H1 (cell line): ENCODE results near the gene PGAP3. TPM values are rescaled to one million over a fixed set of nuclear protein-coding genes. Genes with fewer than 3 reads are reported as not detected.

Experiments used
- CTCF ChIA-PET: fragments of 300-600 bp; sonication (Branson Sonifier 250); formaldehyde crosslinking; loops from one replicate; lab custom pipeline; 2021; ENCODE audit not compliant: partially characterized antibody; lab: Charles Lee
- POLR2A ChIA-PET: fragments of 300-600 bp; sonication (Branson Sonifier 250); formaldehyde crosslinking; loops from one replicate; lab custom pipeline; 2021; ENCODE audit warnings: inconsistent platforms; ENCODE audit not compliant: partially characterized antibody; lab: Charles Lee
- DNase-seq, 2 experiments: peaks; one replicate each; pipeline versions ENCODE4 v3.0.0 to v3.0.0-alpha.2; 2010 to 2022; ENCODE audit warnings: low spot score in 2 of 2, low read depth in 1 of 2, mixed read lengths in 1 of 2
- FAIRE-seq: peaks from 2 replicates; lab custom pipeline; 2011; peaks lifted over from hg19 to GRCh38; lab: Jason Lieb, UNC
- H2AFZ ChIP-seq: 2 replicates; pipeline ENCODE4 v1.8.1; 2012; ENCODE audit warnings: low read length, inconsistent platforms
- H2AK5ac ChIP-seq: 2 replicates; pipeline ENCODE4 v1.6.1; 2013; ENCODE audit warnings: low read depth, low read length
- H2BK120ac ChIP-seq: replicated peaks from 2 replicates; pipeline ENCODE3; 2013; ENCODE audit warnings: low read depth, low read length, inconsistent platforms
- H2BK12ac ChIP-seq: 2 replicates; pipeline ENCODE4 v1.6.1; 2013; ENCODE audit warnings: low read depth, low read length
- H2BK15ac ChIP-seq: 2 replicates; pipeline ENCODE4 v1.6.1; 2013; ENCODE audit warnings: low read length
- H2BK20ac ChIP-seq: 2 replicates; pipeline ENCODE4 v1.6.1; 2013; ENCODE audit warnings: low read length
- H2BK5ac ChIP-seq: 2 replicates; pipeline ENCODE4 v1.6.1; 2013; ENCODE audit warnings: low read depth, low read length
- H3K14ac ChIP-seq: 2 replicates; pipeline ENCODE4 v1.6.1; 2013; ENCODE audit warnings: inconsistent platforms; ENCODE audit not compliant: insufficient read length
- H3K18ac ChIP-seq: 2 replicates; pipeline ENCODE4 v1.6.1; 2013; ENCODE audit warnings: low read length; ENCODE audit errors: extremely low read depth
- H3K23ac ChIP-seq: 2 replicates; pipeline ENCODE4 v1.6.1; 2013; ENCODE audit warnings: inconsistent platforms; ENCODE audit not compliant: insufficient read length
- H3K23me2 ChIP-seq: 2 replicates; pipeline ENCODE4 v1.6.1; 2013; ENCODE audit warnings: low read depth, low read length
- H3K27ac ChIP-seq: 2 replicates; pipeline ENCODE4 v1.6.1; 2011; ENCODE audit warnings: low read depth, low read length, inconsistent platforms
- H3K27me3 ChIP-seq, 4 experiments: replicated peaks in 1 of 4; 1 replicate in 1 of 4; 2 replicates in 3 of 4; pipeline versions ENCODE4 v1.6.1 to v1.8.1; 2011 to 2013; ENCODE audit warnings: low read length in 3 of 4, mild to moderate bottlenecking in 3 of 4, inconsistent platforms in 2 of 4, mixed read lengths in 2 of 4, moderate library complexity in 1 of 4; ENCODE audit not compliant: control insufficient read depth in 3 of 4, insufficient read depth in 3 of 4; ENCODE audit errors: extremely low read depth in 1 of 4
- H3K36me3 ChIP-seq, 4 experiments: 2 replicates each; pipeline versions ENCODE4 v1.6.1 to v1.8.1; 2011 to 2013; ENCODE audit warnings: mild to moderate bottlenecking in 4 of 4, low read length in 3 of 4, moderate library complexity in 2 of 4, control low read depth in 1 of 4, inconsistent platforms in 1 of 4; ENCODE audit not compliant: insufficient read depth in 4 of 4, control insufficient read depth in 2 of 4
- H3K4ac ChIP-seq: replicated peaks from 2 replicates; pipeline ENCODE3; 2013; ENCODE audit warnings: low read length, low read depth, mixed read lengths, inconsistent platforms; ENCODE audit not compliant: insufficient read length
- H3K4me1 ChIP-seq, 4 experiments: replicated peaks in 1 of 4; 1 replicate in 1 of 4; 2 replicates in 3 of 4; pipeline versions ENCODE4 v1.6.1 to v1.8.1; 2011 to 2013; ENCODE audit warnings: low read length in 3 of 4, inconsistent platforms in 2 of 4, mixed read lengths in 1 of 4; ENCODE audit not compliant: insufficient read depth in 4 of 4, control insufficient read depth in 3 of 4
- H3K4me2 ChIP-seq, 2 experiments: 2 replicates each; pipeline versions ENCODE4 v1.6.1 to v1.8.1; 2011 to 2013; ENCODE audit warnings: low read depth in 2 of 2, low read length in 2 of 2, control low read depth in 1 of 2, inconsistent platforms in 1 of 2, mild to moderate bottlenecking in 1 of 2; ENCODE audit not compliant: insufficient read depth in 1 of 2
- H3K4me3 ChIP-seq, 4 experiments: fragments of 200-600, 300-600 bp in 1 of 4; sonication (generic), shearing (Covaris generic), sonication (Bioruptor Twin) in 1 of 4; 2 replicates each; pipeline versions ENCODE4 v1.5.1 to v1.8.1; 2011 to 2016; ENCODE audit warnings: low read length in 4 of 4, low read depth in 3 of 4, control low read depth in 2 of 4, inconsistent platforms in 2 of 4, mild to moderate bottlenecking in 2 of 4, mixed read lengths in 1 of 4, moderate library complexity in 1 of 4; ENCODE audit not compliant: insufficient read depth in 2 of 4; ENCODE audit errors: extremely low read depth in 1 of 4
- H3K56ac ChIP-seq: replicated peaks from 2 replicates; pipeline ENCODE3; 2013; ENCODE audit warnings: low read depth, mild to moderate bottlenecking, mixed read lengths, low read length, inconsistent platforms; ENCODE audit not compliant: insufficient read length
- H3K79me1 ChIP-seq: 2 replicates; pipeline ENCODE4 v1.6.1; 2013; ENCODE audit warnings: low read depth, low read length, control low read depth
- H3K79me2 ChIP-seq, 2 experiments: 2 replicates each; pipeline versions ENCODE4 v1.6.1 to v1.8.1; 2012 to 2013; ENCODE audit warnings: low read length in 2 of 2, mild to moderate bottlenecking in 2 of 2, inconsistent platforms in 1 of 2; ENCODE audit not compliant: insufficient read depth in 2 of 2, control insufficient read depth in 1 of 2
- H3K9ac ChIP-seq, 4 experiments: replicated peaks in 1 of 4; 1 replicate in 1 of 4; 2 replicates in 3 of 4; pipeline versions ENCODE4 v1.6.1 to v1.8.1; 2011 to 2013; ENCODE audit warnings: low read depth in 3 of 4, low read length in 3 of 4, control low read depth in 2 of 4, mild to moderate bottlenecking in 2 of 4, moderate library complexity in 2 of 4, inconsistent platforms in 1 of 4; ENCODE audit errors: extremely low read depth in 1 of 4
- H3K9me3 ChIP-seq, 2 experiments: 2 replicates each; pipeline versions ENCODE4 v1.6.1 to v1.8.1; 2012 to 2013; ENCODE audit warnings: mild to moderate bottlenecking in 2 of 2, moderate library complexity in 2 of 2, control low read depth in 1 of 2, inconsistent platforms in 1 of 2, low read depth in 1 of 2, low read length in 1 of 2, mixed read lengths in 1 of 2; ENCODE audit not compliant: insufficient read depth in 2 of 2
- H4K20me1 ChIP-seq, 2 experiments: replicated peaks in 1 of 2; 2 replicates each; pipeline versions ENCODE3 to v1.8.1; 2011 to 2013; ENCODE audit warnings: inconsistent platforms in 2 of 2, low read length in 2 of 2, mild to moderate bottlenecking in 1 of 2; ENCODE audit not compliant: insufficient read depth in 2 of 2, control insufficient read depth in 1 of 2
- H4K5ac ChIP-seq: 2 replicates; pipeline ENCODE4 v1.6.1; 2013; ENCODE audit warnings: low read length, low read depth, mixed read lengths, inconsistent platforms; ENCODE audit not compliant: insufficient read length
- H4K8ac ChIP-seq: 2 replicates; pipeline ENCODE4 v1.8.0; 2013; ENCODE audit warnings: mild to moderate bottlenecking, moderate library complexity, low read length, inconsistent platforms; ENCODE audit not compliant: insufficient read depth; ENCODE audit errors: extremely low read depth
- H4K91ac ChIP-seq: replicated peaks from 2 replicates; pipeline ENCODE3; 2013; ENCODE audit warnings: low read length, mixed read lengths, inconsistent platforms; ENCODE audit not compliant: insufficient read length
- SRF ChIP-seq: IDR thresholded peaks from 2 replicates; pipeline ENCODE4 v1.6.1; 2011; ENCODE audit warnings: mild to moderate bottlenecking, low read depth, low read length, moderate library complexity
- WGBS, 2 experiments: shearing (Covaris generic) in 1 of 2; methylation state at CpG; one replicate each; pipeline versions ENCODE4 v1.1.6 to v1.1.7; 2013 to 2015; ENCODE audit warnings: low lambda C conversion rate in 2 of 2, mixed read lengths in 2 of 2, inconsistent platforms in 1 of 2, low coverage in 1 of 2, missing lambda C conversion rate in 1 of 2; ENCODE audit not compliant: insufficient replicate concordance in 2 of 2, insufficient coverage in 1 of 2, insufficient read length in 1 of 2; ENCODE audit errors: extremely low coverage in 1 of 2, missing lambda C conversion rate in 1 of 2; 5-methylcytosine and 5-hydroxymethylcytosine counted together
- polyA plus RNA-seq, 7 experiments: library from polyadenylated mRNA; depleted of rRNA in 3 of 7; stranded (reverse) in 5 of 7; unstranded in 2 of 7; fragments of >200 nt in 5 of 7; fragments of 200-250 nt in 2 of 7; gene quantifications; 1 replicate in 5 of 7; 2 replicates in 1 of 7; 4 replicates in 1 of 7; pipeline versions ENCODE4 v1.2.1 to v1.2.3, GENCODE V29; 2011 to 2013; ENCODE audit warnings: missing spikeins in 2 of 7, mixed read lengths in 2 of 7
- total RNA-seq: library from RNA; stranded (reverse); fragmentation: NEBNext Ultra II Directional; extraction: Animal tissue kit (Norgen Biotek cat#: 25700); gene quantifications from 2 replicates; pipeline ENCODE4 v1.2.1, GENCODE V29; 2021
- TF ChIP-seq, protein P1 (sequence below): IDR thresholded peaks from 2 replicates; pipeline ENCODE4 v1.6.1; 2011; ENCODE audit warnings: low read depth, mild to moderate bottlenecking, low read length; ENCODE audit not compliant: insufficient read depth

The PGAP3 gene
- total and polyA plus RNA-seq, 2 of the 8 experiments (the other 6 are each of a cell fraction or from before 2014, with no cell fraction given) = 21.0 to 30.7 TPM

DNA sequence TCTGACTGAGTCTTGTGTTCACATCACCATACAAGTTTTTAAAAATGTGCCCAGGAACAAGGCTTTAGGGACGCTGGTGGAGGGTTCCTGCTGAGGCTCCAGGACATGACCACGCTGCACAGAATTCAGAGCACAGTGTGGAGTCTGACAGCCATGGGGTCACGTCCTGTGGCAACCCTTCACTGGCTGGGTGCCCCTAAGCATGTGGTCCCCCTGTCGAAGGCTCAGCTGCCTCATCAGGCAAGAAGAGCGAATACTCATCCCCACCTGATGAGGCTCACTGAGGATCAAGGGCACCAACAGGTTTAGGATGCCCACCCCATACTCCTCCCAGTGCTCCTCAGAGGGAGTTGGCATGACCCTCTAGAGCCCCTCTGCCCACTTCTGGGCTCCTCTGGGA is 13.7 kb downstream of the PGAP3 start:
- Histone ChIP-seq H2BK12ac (no peak overlapping the region; the same call in 1 of the 2 replicates), H3K18ac (no peak overlapping the region), H4K20me1 (peaks cover 0 to 2% of the 10 kb centered on the region in 2 experiments), H3K9ac (no peak overlapping the region), H3K23ac (no peak overlapping the region), H2AK5ac (no peak overlapping the region), H4K5ac (no peak overlapping the region), H3K27me3 (peaks cover 0 to 11% (median 2%) of the 10 kb centered on the region in 4 experiments; a peak in 3 of 7 replicates), H3K4me3 (no peak overlapping the region), H3K79me2 (no peaks in the 10 kb centered on the region), H2BK15ac (no peak overlapping the region), H3K79me1 (no peaks in the 10 kb centered on the region), H3K4me2 (no peak overlapping the region), H2BK20ac (no peak overlapping the region), H3K4me1 (peaks cover 0 to 15% (median 8%) of the 10 kb centered on the region in 4 experiments; a peak in 6 of 7 replicates), H4K91ac (no peak overlapping the region), H3K9me3 (no peaks in the 10 kb centered on the region), H2AFZ (no peak overlapping the region), H3K23me2 (no peaks in the 10 kb centered on the region), H3K36me3 (peaks cover 0 to 3% (median 0%) of the 10 kb centered on the region in 4 experiments; a peak in 1 of 8 replicates), H2BK120ac (no peak overlapping the region), H2BK5ac (no peak overlapping the region), H3K56ac (no peak overlapping the region), H3K4ac (no peak overlapping the region), H3K14ac (no peak overlapping the region), H4K8ac (no peak overlapping the region), H3K27ac (no peak overlapping the region)
- 90% methylated on average over 5 of the region's 5 CpGs; no CpG with 5 or more reads in 1 of the 2 experiments for WGBS, 2 experiments
- FAIRE-seq (no peak), DNase-seq (no peak)
- TF ChIP-seq SRF = no peak
- TF ChIP-seq, protein P1, sequence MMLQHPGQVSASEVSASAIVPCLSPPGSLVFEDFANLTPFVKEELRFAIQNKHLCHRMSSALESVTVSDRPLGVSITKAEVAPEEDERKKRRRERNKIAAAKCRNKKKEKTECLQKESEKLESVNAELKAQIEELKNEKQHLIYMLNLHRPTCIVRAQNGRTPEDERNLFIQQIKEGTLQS = no peak
- CTCF ChIA-PET = interaction anchor here (0.9 to 52.4 kb wide), 10 partner anchors 8 to 107 kb away, joined by 3 to 1885 read pairs (median 8); partner anchors contain the start of genes MIEN1, PGAP3, PPP1R1B and STARD3
- POLR2A ChIA-PET = interaction anchor here (1.1 to 38.1 kb wide), 6 partner anchors 1 to 74 kb away, joined by 3 to 708 read pairs (median 4); partner anchors contain the start of genes ERBB2, PGAP3, PNMT and TCAP
